RKO (cell line): ENCODE measurements around the gene PCNX1.

ENCODE experiments used
- DNase-seq: peaks from one replicate; pipeline ENCODE4 v3.0.0-alpha.2; 2016; ENCODE audit warnings: low spot score

The PCNX1 gene

DNA sequence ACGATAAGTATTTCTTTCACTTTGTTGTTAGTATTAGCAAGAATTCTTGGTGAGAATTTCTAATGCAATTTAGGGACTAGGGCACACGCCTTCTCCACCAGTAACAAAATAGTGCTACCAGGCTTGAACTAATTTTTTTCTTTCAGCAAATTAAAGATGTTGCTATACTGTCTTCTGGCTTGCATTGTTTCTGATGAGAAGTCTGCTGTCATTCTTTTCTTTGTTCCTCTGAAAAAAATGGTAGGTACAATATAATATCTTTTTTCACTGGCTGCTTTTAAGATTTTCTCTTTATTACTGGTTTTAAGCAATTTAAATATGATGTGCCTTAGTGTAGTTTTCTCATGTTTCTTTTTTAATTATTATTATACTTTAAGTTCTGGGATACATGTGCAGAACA lies 171.2 kb downstream of the PCNX1 start:
- DNase-seq, result no peak

- DNase-seq, result no peak
Observed at GRCh38 chr14:71086567-71086966, 179.3 kb downstream of the PCNX1 start.

DNA sequence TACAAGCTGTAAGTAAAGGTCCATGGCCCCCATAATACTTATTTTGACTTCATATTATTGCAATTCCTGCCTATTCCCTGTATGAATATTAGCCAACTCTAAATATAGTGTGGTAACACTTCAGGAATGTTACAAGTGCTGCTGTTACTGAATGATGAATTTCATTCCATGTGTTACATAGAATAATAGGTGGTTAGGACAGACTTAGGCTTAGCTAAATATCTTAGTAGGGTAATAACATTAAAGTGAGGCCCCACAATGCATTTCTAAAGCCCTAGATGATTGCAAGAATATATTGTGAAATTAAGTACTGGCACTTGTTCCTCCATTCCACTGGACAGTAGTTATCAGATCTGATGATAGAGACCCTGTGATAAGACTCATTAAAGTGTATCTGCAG lies 182.7 kb downstream of the PCNX1 start:
- DNase-seq, result no peak

DNA sequence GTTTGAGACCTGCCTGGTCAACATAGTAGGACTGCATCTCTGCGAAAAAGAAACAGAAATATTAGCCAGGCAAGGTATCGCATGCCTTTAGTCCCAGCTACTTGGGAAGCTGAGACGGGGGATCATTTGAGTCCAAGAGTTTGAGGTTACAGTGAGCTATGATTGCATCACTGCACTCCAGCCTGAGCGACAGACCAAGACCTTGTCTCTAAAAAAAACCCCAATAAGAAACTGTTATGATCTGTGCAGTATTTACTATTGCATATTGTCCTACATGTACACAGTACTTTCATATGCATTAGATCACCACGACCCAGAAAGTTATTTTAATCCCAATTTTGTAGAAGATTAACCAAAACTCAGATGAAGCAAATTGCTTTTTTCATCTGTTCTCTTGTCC lies 187.5 kb downstream of the PCNX1 start:
- DNase-seq, result no peak

DNA sequence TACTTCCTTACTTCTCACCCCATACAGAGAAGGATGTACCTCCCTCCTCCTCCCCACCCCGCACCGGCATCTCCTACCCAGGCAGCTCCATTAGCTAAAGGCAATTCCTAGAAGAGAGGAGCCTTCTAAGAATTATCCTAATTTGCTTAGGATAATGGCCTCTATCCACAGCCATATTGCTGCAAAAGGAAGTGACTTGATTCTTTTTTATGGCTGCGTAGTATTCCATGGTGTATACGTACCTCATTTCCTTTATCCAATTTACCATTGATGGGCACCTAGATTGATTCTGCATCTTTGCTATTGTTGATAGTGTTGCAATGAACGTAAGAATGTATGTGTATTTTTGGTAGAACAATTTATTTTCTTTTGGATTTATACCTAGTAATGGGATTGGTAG lies 189.7 kb downstream of the PCNX1 start:
- no peak for DNase-seq

- DNase-seq, result peak; percentile 78
Observed at GRCh38 chr14:71103662-71104484, 196.6 kb downstream of the PCNX1 start.

GRCh38 chr14:71105177-71105576 lies 197.9 kb downstream of the PCNX1 start:
- DNase-seq, result no peak

DNA sequence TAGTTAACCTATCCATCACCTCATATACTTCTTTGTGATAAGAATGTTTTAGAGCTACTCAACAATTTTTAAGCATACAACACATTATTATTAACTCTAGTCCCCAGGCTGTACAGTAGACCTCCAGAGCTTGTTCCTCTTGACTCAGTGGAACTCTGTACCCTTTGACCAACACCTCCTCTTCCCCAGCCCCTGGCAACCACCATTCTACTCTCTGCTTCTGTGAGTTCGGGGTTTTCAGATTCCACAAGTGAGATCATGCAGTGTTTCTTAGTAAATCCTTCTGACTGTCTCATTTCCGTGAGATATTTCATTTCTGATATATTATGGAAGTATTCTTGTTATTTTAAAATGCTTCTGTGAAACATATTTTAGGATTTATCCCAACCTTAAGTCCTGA lies 200.7 kb downstream of the PCNX1 start:
- DNase-seq, result no peak

DNA sequence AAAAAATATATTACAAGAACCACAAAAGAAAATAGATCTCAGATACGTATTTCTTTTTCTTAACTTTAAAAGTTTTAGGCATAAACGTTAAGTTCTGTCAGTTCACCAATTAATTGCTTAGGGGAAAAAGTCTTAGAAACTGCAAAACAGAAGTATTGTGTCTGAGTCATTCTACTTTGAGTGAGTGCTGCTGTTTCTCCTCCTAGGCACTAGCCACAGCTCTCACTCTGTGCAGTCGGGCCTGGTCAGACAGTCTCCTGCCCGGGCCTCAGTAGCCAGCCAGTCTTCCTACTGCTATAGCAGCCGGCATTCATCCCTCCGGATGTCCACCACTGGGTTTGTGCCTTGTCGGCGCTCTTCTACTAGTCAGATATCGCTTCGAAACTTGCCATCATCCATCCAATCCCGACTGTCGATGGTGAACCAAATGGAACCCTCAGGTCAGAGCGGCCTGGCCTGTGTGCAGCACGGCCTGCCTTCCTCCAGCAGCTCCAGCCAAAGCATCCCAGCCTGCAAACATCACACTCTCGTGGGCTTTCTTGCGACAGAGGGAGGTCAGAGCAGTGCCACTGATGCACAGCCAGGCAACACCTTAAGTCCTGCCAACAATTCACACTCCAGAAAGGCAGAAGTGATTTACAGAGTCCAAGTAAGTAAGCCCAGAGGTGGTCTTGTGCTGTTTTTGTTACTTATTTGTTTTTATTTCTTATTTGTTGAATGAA lies 201.3 kb downstream of the PCNX1 start:
- no peak for DNase-seq

GRCh38 chr14:71113376-71113775 lies 206.1 kb downstream of the PCNX1 start:
- DNase-seq, result peak; percentile 22

DNA sequence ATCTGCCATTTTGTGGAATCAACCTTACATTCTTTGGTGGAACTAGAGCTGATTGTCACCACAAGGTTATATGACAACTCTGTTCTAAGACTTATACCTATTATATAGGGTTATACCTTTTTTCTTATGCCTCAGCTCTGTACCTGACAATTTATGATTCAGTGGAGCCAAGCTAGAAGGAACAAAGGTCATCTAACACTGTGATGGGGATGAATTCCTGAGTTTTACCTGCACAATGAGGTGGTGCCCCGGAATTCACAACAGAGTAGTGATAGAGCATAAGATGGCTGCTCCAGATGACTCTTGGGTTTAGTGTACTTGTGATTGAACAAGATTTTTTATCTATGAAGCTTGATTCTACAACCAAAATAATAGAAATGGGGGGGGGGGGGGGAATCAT lies 207.3 kb downstream of the PCNX1 start:
- DNase-seq, result no peak

DNA sequence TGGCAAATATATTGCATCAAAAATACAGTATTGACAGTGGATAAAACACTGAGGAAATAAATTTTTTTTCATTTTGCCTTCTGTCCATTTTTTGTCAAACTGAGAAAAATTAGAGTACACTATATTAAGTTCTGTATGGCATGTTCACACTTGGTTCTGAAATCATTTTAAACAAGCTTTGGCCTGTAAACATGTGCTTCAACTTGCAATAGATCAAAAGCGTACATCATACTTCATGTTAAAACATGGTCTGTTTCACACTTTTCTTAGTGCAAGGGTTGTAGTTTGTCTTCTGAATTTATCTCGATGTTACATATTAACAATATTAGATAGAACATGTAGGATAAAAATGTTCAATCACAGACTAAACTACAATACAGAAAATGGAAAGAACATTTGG lies 208.0 kb downstream of the PCNX1 start:
- DNase-seq, result no peak

DNA sequence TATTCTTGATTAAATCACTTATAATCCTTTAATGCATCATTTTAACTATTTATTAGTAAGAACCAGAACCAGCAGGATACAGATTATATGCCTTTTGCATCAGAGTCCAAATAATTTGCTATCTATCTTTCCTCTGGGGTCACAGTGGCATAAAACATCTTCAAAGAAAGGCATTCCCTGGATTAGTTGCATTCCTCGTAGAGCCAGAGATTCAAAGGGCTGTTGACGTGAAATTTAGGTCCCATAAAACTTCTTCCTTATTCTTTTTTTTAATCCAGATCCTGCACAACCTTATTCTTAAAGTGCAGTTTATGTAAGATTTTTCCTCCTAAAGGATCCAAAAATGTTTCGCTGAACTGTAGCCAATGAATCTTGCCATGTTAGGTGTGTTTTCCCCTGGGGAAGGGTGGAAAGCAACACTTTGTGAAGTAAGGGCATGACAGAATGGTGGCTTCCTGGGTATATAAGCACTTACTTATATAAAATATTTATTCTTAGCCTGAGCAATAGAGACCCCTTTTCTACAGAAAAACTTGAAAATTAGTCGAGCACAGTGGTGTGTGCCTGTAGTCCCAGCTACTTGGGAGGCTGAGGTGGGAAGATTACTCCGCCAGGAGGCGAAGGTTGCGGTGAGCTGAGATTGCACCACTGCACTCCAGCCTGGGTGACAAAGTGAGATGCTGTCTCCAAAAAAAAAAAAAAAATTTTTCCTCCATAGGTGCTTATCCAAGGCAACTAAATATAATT lies 208.7 kb downstream of the PCNX1 start:
- no peak for DNase-seq

DNA sequence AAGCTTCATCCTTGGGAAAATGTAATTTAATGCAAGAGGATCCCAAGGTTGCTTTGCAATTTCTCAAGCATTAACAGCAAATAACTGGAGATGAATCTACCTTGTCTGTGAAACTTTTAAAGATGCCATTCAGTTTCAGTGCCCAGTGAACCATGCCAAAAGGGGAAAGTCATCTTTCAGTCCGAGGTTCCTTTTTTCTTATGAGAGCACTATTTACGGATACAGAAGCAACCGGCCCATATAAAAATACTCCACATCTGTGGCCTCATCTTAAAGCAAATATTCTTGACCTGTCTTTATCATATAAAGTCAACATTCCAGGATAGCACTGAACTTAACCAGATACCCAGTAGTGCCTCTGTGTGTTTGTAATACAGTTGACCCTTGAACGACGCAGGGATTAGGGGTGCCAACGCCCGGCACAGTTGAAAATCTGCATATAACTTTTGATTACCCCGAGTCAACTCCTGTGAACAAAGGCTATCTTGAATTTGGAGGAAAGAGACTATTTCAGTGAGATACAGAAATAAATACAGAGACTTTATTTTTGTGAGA lies 209.4 kb downstream of the PCNX1 start:
- DNase-seq, result no peak

DNA sequence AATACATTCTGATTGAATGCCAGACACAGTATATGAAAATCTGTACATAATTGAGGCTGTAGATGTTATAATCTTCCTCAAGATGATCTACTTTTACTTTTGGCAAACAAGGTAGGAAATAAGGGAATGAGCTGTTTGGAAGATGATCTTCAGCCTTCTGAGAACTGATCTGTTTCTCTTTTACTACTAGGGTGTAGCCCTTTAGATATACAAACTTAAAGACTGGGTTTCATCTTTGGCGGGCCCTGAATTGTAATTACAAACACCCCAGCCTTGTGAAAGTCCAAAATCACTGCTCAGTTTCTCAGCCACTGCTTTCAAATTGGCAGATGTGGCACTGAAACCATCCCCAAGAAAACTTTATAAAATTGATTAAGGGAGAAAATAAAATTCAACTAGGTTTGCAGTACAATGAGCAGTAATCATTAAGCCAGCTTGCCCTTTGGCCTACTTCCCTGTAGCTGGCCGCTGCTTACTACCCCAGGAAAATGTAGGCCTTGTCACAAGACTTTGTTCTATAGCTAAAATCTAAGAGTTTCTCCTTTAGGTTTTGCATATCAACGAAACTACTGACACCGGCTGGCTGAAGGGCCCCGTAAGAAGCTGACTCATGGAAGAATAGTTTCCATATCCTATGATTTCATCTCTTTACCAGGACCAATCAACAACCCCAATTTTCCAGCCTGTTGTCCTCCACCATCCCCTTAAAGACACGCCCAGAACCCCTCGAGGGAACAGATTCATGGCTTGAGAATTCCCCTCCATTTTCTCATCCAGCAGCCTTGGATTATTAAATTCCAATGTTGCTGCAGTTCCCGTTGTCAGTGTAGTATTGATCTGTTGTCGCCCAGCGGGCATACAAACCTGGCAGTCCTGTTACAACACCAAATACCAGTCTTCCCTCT lies 210.8 kb downstream of the PCNX1 start:
- peak; percentile 81 for DNase-seq

DNA sequence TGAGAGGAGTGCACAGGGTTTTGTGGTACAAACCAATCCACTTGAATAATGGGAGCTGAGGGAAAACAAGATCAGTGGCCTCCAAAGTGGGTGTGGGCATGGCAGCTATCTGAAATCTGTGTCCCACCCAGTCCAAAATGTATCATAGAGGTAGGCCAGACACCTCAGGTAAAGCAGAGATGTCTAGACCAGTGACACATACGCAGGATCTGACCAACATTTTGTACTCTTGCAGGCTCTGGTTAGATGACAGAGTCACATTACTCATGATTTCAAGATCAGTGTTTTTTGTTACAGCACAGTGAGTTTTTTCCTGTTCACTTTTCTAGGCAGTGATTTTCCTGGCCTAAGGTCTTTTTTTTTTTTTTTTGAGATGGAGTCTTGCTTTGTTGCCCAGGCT lies 211.8 kb downstream of the PCNX1 start:
- peak; percentile 71 for DNase-seq

- DNase-seq, result no peak
Observed at GRCh38 chr14:71119832-71120231, 212.6 kb downstream of the PCNX1 start.

- no peak for DNase-seq
Observed at GRCh38 chr14:71121001-71121400, 213.7 kb downstream of the PCNX1 start.

- DNase-seq, result no peak
Observed at GRCh38 chr14:71121711-71122110, 214.5 kb downstream of the PCNX1 start.

GRCh38 chr14:71122866-71123565 lies 215.8 kb downstream of the PCNX1 start:
- no peak for DNase-seq

DNA sequence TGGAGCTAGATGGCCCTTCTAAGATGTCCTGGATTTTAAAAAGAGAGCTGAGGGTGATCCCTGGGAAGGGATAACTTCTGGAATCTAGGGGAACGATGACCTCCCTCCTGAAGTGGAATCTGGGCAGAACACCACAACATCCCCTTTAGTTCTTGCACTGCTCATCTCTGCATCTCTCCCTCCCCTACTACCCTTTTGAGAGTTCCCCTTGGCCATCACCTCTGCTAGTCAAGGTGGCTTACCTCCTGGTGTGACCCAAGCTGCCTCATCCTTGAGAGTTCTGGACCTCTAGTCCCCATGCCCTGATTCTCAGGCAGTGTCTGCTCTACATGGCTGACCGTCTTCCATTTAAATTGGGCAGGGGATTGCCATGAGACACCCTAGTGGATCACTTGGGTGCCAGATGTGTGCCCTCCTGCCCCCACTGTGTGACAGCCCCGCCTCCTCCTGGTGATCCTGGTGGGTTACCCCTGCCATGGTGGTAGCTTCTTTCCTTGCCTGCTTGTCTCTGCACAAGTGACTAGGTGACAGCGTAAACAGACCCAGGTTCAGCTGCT lies 216.4 kb downstream of the PCNX1 start:
- no peak for DNase-seq
